B cell (primary cell): Measurements from ENCODE around the gene ST6GALNAC5.
"Not testable (repeated sequence)": the region's sequence is repeated elsewhere in the genome, so short reads cannot be mapped to it uniquely, and the experiment has no call there.

Source experiments
- CTCF ChIP-seq: fragments of 200-600 bp; IDR thresholded peaks from one replicate; pipeline ENCODE4 v1.8.0; 2022; ENCODE audit warnings: antibody characterized with exemption, mild to moderate bottlenecking
- EZH2 ChIP-seq: IDR thresholded peaks from 2 replicates; pipeline ENCODE4 v1.6.1; 2012; ENCODE audit warnings: borderline replicate concordance, low read depth, mild to moderate bottlenecking, moderate library complexity, low read length; ENCODE audit not compliant: insufficient read depth, poor library complexity, severe bottlenecking

GRCh38 chr1:76822961-76823360 is 44.3 kb upstream of the ST6GALNAC5 start:
- not testable (repeated sequence) for TF ChIP-seq CTCF, EZH2
